ENCODE results near the gene SPN. TPM values are rescaled to one million over a fixed set of nuclear protein-coding genes. Genes with fewer than 3 reads are reported as not detected.
"Not testable (repeated sequence)": the region's sequence is repeated elsewhere in the genome, so short reads cannot be mapped to it uniquely, and the experiment has no call there.

Gene SPN
- total RNA-seq, 2 experiments from 2014 or later, result 45.7 to 48.3 TPM

GRCh38 chr16:29686740-29687332 is 23.8 kb downstream of the SPN start:
- TF ChIP-seq CTCF (IDR thresholded peaks at IDR 0.05), result no peak
- DNase-seq (no peak), ATAC-seq (ENCODE audit: poor library complexity) (no peak)
- no peaks in the 10 kb centered on the region for H3K27me3 ChIP-seq (ENCODE audit: control insufficient read depth in 1 of 2, insufficient read depth in 2 of 2, low read length in 2 of 2)
- Mint-ChIP-seq H3K9me3 (no peaks in the 10 kb centered on the region), H3K4me1 (ENCODE audit: low read depth) (peaks cover 11% of the 10 kb centered on the region), H3K4me3 (no peak overlapping the region), H3K27me3 (no peaks in the 10 kb centered on the region), H3K36me3 (ENCODE audit: low read depth) (no peaks in the 10 kb centered on the region), H3K27ac (no peak overlapping the region)
- H3K4me1 ChIP-seq (ENCODE audit: insufficient read depth, low read length), result peaks cover 12% of the 10 kb centered on the region
- ChIA-PET CTCF (no interaction called here), POLR2A (no interaction called here)
- H3K36me3 ChIP-seq (ENCODE audit: insufficient read depth, low read length), result no peaks in the 10 kb centered on the region
- H3K9me3 ChIP-seq (ENCODE audit: control insufficient read depth in 1 of 2, insufficient read depth in 1 of 2, low read length in 2 of 2), result no peaks in the 10 kb centered on the region
- intact Hi-C loops (cut with DNase I, micrococcal nuclease), result loop anchor here in 1 of 2 experiments (5.0 kb wide), 1 partner anchor 40 kb away; no protein-coding TSS in a partner anchor
- H3K27ac ChIP-seq (ENCODE audit: low read depth in 1 of 2, low read length in 2 of 2), result no peak overlapping the region
- no peak overlapping the region for H3K4me3 ChIP-seq (ENCODE audit: low read length)

GRCh38 chr16:29687755-29688154 is 24.7 kb downstream of the SPN start:
- Mint-ChIP-seq H3K9me3 (no peaks in the 10 kb centered on the region), H3K36me3 (ENCODE audit: low read depth) (no peaks in the 10 kb centered on the region), H3K4me3 (no peak overlapping the region), H3K27ac (no peak overlapping the region), H3K27me3 (no peaks in the 10 kb centered on the region), H3K4me1 (ENCODE audit: low read depth) (peaks cover 12% of the 10 kb centered on the region)
- H3K27ac ChIP-seq (ENCODE audit: low read depth in 1 of 2, low read length in 2 of 2), result no peak overlapping the region
- ATAC-seq (ENCODE audit: poor library complexity) (no peak), DNase-seq (no peak)
- no peak overlapping the region for H3K4me3 ChIP-seq (ENCODE audit: low read length)
- no peak for TF ChIP-seq CTCF (IDR thresholded peaks at IDR 0.05)
- no peaks in the 10 kb centered on the region for H3K27me3 ChIP-seq (ENCODE audit: control insufficient read depth in 1 of 2, insufficient read depth in 2 of 2, low read length in 2 of 2)
- H3K36me3 ChIP-seq (ENCODE audit: insufficient read depth, low read length), result no peaks in the 10 kb centered on the region
- CTCF ChIA-PET, result no interaction called here
- POLR2A ChIA-PET, result interaction anchor here (0.6 kb wide), 1 partner anchor 120 kb away, joined by 3 read pairs; no protein-coding TSS in a partner anchor
- peaks cover 15% of the 10 kb centered on the region for H3K4me1 ChIP-seq (ENCODE audit: insufficient read depth, low read length)
- intact Hi-C loops (cut with DNase I, micrococcal nuclease), result loop anchor here in 1 of 2 experiments (5.0 kb wide), 1 partner anchor 40 kb away; no protein-coding TSS in a partner anchor
- no peaks in the 10 kb centered on the region for H3K9me3 ChIP-seq (ENCODE audit: control insufficient read depth in 1 of 2, insufficient read depth in 1 of 2, low read length in 2 of 2)

- ChIA-PET CTCF (no interaction called here), POLR2A (interaction anchor here (0.6 kb wide), 2 partner anchors 120 to 160 kb away, joined by 3 read pairs; no protein-coding TSS in a partner anchor)
- H3K27ac ChIP-seq (ENCODE audit: low read depth in 1 of 2, low read length in 2 of 2), result no peak overlapping the region
- H3K36me3 ChIP-seq (ENCODE audit: insufficient read depth, low read length), result no peaks in the 10 kb centered on the region
- no peak overlapping the region for H3K4me3 ChIP-seq (ENCODE audit: low read length)
- H3K27me3 Mint-ChIP-seq, result no peaks in the 10 kb centered on the region
- no peaks in the 10 kb centered on the region for H3K36me3 Mint-ChIP-seq (ENCODE audit: low read depth)
- no peaks in the 10 kb centered on the region for H3K9me3 ChIP-seq (ENCODE audit: control insufficient read depth in 1 of 2, insufficient read depth in 1 of 2, low read length in 2 of 2)
- peaks cover 12% of the 10 kb centered on the region for H3K4me1 Mint-ChIP-seq (ENCODE audit: low read depth)
- no peak for TF ChIP-seq CTCF (IDR thresholded peaks at IDR 0.05)
- ATAC-seq (ENCODE audit: poor library complexity) (no peak), DNase-seq (no peak)
- intact Hi-C loops (cut with DNase I, micrococcal nuclease), result loop anchor here in 1 of 2 experiments (5.0 kb wide), 1 partner anchor 41 kb away; no protein-coding TSS in a partner anchor
- no peak overlapping the region for H3K4me3 Mint-ChIP-seq
- no peaks in the 10 kb centered on the region for H3K9me3 Mint-ChIP-seq
- H3K4me1 ChIP-seq (ENCODE audit: insufficient read depth, low read length), result peaks cover 15% of the 10 kb centered on the region
- H3K27ac Mint-ChIP-seq, result no peak overlapping the region
- no peaks in the 10 kb centered on the region for H3K27me3 ChIP-seq (ENCODE audit: control insufficient read depth in 1 of 2, insufficient read depth in 2 of 2, low read length in 2 of 2)
These were observed 25.1 kb downstream of the SPN start for GRCh38 chr16:29688172-29688571.

- H3K4me1 Mint-ChIP-seq (ENCODE audit: low read depth), result peaks cover 12% of the 10 kb centered on the region
- H3K36me3 Mint-ChIP-seq (ENCODE audit: low read depth); H3K27ac Mint-ChIP-seq; H3K36me3 ChIP-seq (ENCODE audit: insufficient read depth, low read length); DNase-seq; ATAC-seq (ENCODE audit: poor library complexity); H3K9me3 ChIP-seq (ENCODE audit: control insufficient read depth in 1 of 2, insufficient read depth in 1 of 2, low read length in 2 of 2); H3K27me3 ChIP-seq (ENCODE audit: control insufficient read depth in 1 of 2, insufficient read depth in 2 of 2, low read length in 2 of 2); H3K27me3 Mint-ChIP-seq; H3K4me3 Mint-ChIP-seq; POLR2A ChIA-PET; H3K9me3 Mint-ChIP-seq; H3K27ac ChIP-seq (ENCODE audit: low read depth in 1 of 2, low read length in 2 of 2); H3K4me3 ChIP-seq (ENCODE audit: low read length): not testable (repeated sequence)
- intact Hi-C loops (cut with DNase I, micrococcal nuclease), result loop anchor here in 1 of 2 experiments (5.0 kb wide), 1 partner anchor 42 kb away; no protein-coding TSS in a partner anchor
- CTCF ChIA-PET, result interaction anchor here (1.3 kb wide), 1 partner anchor 101 kb away, joined by 3 read pairs; the partner anchor contains the start of gene KIF22
- peaks cover 15% of the 10 kb centered on the region for H3K4me1 ChIP-seq (ENCODE audit: insufficient read depth, low read length)
These were observed 26.7 kb downstream of the SPN start for GRCh38 chr16:29689490-29690351.

GRCh38 chr16:29692606-29693005 is 29.6 kb downstream of the SPN start:
- POLR2A ChIA-PET, result interaction anchor here (0.8 kb wide), 1 partner anchor 9 kb away, joined by 4 read pairs; no protein-coding TSS in a partner anchor
- H3K4me3 Mint-ChIP-seq; H3K27me3 Mint-ChIP-seq; DNase-seq; ATAC-seq (ENCODE audit: poor library complexity); H3K27me3 ChIP-seq (ENCODE audit: control insufficient read depth in 1 of 2, insufficient read depth in 2 of 2, low read length in 2 of 2); H3K9me3 Mint-ChIP-seq; H3K4me3 ChIP-seq (ENCODE audit: low read length); H3K36me3 Mint-ChIP-seq (ENCODE audit: low read depth); H3K27ac ChIP-seq (ENCODE audit: low read depth in 1 of 2, low read length in 2 of 2); H3K27ac Mint-ChIP-seq; H3K4me1 ChIP-seq (ENCODE audit: insufficient read depth, low read length); H3K9me3 ChIP-seq (ENCODE audit: control insufficient read depth in 1 of 2, insufficient read depth in 1 of 2, low read length in 2 of 2); H3K36me3 ChIP-seq (ENCODE audit: insufficient read depth, low read length); H3K4me1 Mint-ChIP-seq (ENCODE audit: low read depth): not testable (repeated sequence)
- intact Hi-C loops (cut with DNase I, micrococcal nuclease), result loop anchor here (1.0 to 2.0 kb wide), 3 partner anchors 15 to 329 kb away; no protein-coding TSS in a partner anchor
- CTCF ChIA-PET, result interaction anchor here (1.0 to 1.8 kb wide), 4 partner anchors 8 to 326 kb away, joined by 3 to 8 read pairs (median 4); no protein-coding TSS in a partner anchor
